Measurements from ENCODE around the gene PSMC5.

DNA sequence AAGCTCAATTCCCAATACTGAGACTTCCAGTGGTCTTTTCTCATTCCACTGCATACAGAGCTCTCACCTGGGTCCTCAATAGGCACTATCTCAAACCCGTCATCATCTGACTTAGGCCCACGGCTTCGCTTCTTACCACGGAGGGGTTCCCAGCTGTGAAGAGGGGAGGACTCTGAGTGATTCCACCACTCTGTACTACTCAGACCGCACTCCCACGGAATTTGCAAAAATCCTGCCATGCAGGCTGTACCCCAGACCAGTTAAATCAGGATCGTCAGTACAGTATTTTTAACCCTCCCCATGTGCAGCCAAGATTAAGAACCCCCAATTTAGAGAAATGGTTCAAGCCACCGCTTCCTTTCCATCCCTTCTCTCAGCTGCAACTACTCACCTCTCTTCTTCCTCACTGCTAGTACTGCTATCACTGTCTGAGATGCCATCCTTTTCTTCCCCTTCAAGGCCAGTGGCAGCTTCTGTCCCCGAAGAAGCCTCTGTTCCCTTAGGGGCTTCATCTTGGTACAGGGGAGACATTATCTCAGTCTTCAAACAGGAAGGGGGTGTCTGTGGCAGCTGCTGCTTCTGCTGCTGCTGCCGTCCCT, 6.2 kb upstream of the PSMC5 start:
- TF ChIP-seq, protein P1, sequence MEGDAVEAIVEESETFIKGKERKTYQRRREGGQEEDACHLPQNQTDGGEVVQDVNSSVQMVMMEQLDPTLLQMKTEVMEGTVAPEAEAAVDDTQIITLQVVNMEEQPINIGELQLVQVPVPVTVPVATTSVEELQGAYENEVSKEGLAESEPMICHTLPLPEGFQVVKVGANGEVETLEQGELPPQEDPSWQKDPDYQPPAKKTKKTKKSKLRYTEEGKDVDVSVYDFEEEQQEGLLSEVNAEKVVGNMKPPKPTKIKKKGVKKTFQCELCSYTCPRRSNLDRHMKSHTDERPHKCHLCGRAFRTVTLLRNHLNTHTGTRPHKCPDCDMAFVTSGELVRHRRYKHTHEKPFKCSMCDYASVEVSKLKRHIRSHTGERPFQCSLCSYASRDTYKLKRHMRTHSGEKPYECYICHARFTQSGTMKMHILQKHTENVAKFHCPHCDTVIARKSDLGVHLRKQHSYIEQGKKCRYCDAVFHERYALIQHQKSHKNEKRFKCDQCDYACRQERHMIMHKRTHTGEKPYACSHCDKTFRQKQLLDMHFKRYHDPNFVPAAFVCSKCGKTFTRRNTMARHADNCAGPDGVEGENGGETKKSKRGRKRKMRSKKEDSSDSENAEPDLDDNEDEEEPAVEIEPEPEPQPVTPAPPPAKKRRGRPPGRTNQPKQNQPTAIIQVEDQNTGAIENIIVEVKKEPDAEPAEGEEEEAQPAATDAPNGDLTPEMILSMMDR (conservative IDR thresholded peaks at IDR 0.05 in 1 of 2, IDR thresholded peaks at IDR 0.05 in 1 of 2; ENCODE audit: extremely low read depth in 1 of 2, insufficient read depth in 1 of 2, low read depth in 1 of 2, low read length in 2 of 2), result no peak
- no peak for TF ChIP-seq EZH2 (IDR thresholded peaks at IDR 0.05; ENCODE audit: borderline replicate concordance, low read length)

Measured in mammary epithelial cell (primary cell).